ENCODE results near the gene RRP1.

GRCh38 chr21:43763901-43764523 lies 25.4 kb upstream of the RRP1 start:
- TF ChIP-seq POLR2AphosphoS5 (IDR thresholded peaks at IDR 0.05; ENCODE audit: low read depth, low read length) (no peak), POLR2A (IDR thresholded peaks at IDR 0.05; ENCODE audit: low read depth, low read length) (no peak), TAF1 (IDR thresholded peaks at IDR 0.05; ENCODE audit: low read depth, low read length) (no peak), POU2F2 (IDR thresholded peaks at IDR 0.05; ENCODE audit: low read depth, low read length) (no peak), SPI1 (IDR thresholded peaks at IDR 0.05; ENCODE audit: low read depth, low read length) (no peak), PAX5 (IDR thresholded peaks at IDR 0.05; ENCODE audit: insufficient read depth, low read length, severe bottlenecking) (no peak)
